Fibroblast of peridontal ligament (primary cell): ENCODE data around the gene GDAP1L1.
A peak's percentile ranks its signal among the peaks of the same experiment; 100 is the strongest.
"Not testable (repeated sequence)": the region's sequence is repeated elsewhere in the genome, so short reads cannot be mapped to it uniquely, and the experiment has no call there.

ENCODE experiments used
- DNase-seq: peaks from one replicate; pipeline ENCODE4 v3.0.0-alpha.2; 2010; ENCODE audit errors: extremely low read depth

Gene GDAP1L1

GRCh38 chr20:44219791-44220190, 27.3 kb upstream of the GDAP1L1 start:
- DNase-seq = no peak

GRCh38 chr20:44221368-44221954, 25.6 kb upstream of the GDAP1L1 start:
- no peak for DNase-seq

GRCh38 chr20:44222027-44222426, 25.1 kb upstream of the GDAP1L1 start:
- DNase-seq = no peak

- no peak for DNase-seq
These were observed 24.3 kb upstream of the GDAP1L1 start for GRCh38 chr20:44222633-44223368.

GRCh38 chr20:44223721-44224120, 23.4 kb upstream of the GDAP1L1 start:
- no peak for DNase-seq

- DNase-seq = no peak
These were observed 22.5 kb upstream of the GDAP1L1 start for GRCh38 chr20:44224637-44225036.

- DNase-seq = no peak
These were observed 18.4 kb upstream of the GDAP1L1 start for GRCh38 chr20:44228465-44229258.

- no peak for DNase-seq
These were observed 15.9 kb upstream of the GDAP1L1 start for GRCh38 chr20:44231193-44231592.

GRCh38 chr20:44231713-44232468, 15.2 kb upstream of the GDAP1L1 start:
- DNase-seq = no peak

GRCh38 chr20:44232469-44232856, 14.6 kb upstream of the GDAP1L1 start:
- not testable (repeated sequence) for DNase-seq

- DNase-seq = no peak
These were observed 13.6 kb upstream of the GDAP1L1 start for GRCh38 chr20:44233436-44234016.

- no peak for DNase-seq
These were observed 12.4 kb upstream of the GDAP1L1 start for GRCh38 chr20:44234566-44235317.

- no peak for DNase-seq
These were observed 11.4 kb upstream of the GDAP1L1 start for GRCh38 chr20:44235702-44236101.

GRCh38 chr20:44236840-44237239, 10.3 kb upstream of the GDAP1L1 start:
- DNase-seq = not testable (repeated sequence)

GRCh38 chr20:44241796-44242195, 5.3 kb upstream of the GDAP1L1 start:
- DNase-seq = no peak

GRCh38 chr20:44245977-44246376, 1.1 kb upstream of the GDAP1L1 start:
- no peak for DNase-seq

- DNase-seq = peak; percentile 8
These were observed 690 bp downstream of the GDAP1L1 start for GRCh38 chr20:44247586-44248409.

- no peak for DNase-seq
These were observed 1.3 kb downstream of the GDAP1L1 start for GRCh38 chr20:44248410-44248759.

- DNase-seq = no peak
These were observed 4.2 kb downstream of the GDAP1L1 start for GRCh38 chr20:44251284-44251683.

GRCh38 chr20:44253528-44253927, 6.4 kb downstream of the GDAP1L1 start:
- DNase-seq = no peak
